OCI-LY3 (cell line): Measurements from ENCODE around the gene KRT10.

Experiments
- CTCF ChIP-seq: fragments of 200-600, 300-600 bp; sonication (generic); IDR thresholded peaks from 2 replicates; pipeline ENCODE4 v1.5.1; 2014; ENCODE audit warnings: antibody characterized with exemption, low read length, low read depth
- EZH2phosphoT487 ChIP-seq: fragments of 200-600 bp; shearing (Covaris generic); IDR thresholded peaks from 2 replicates; pipeline ENCODE4 v1.6.1; 2018; ENCODE audit warnings: antibody characterized with exemption, mixed run types, low read depth

GRCh38 chr17:40854175-40854814 is 31.9 kb upstream of the KRT10 start:
- TF ChIP-seq EZH2phosphoT487 = no peak
- no peak for TF ChIP-seq CTCF
